Neural progenitor cell (in vitro differentiated cells): Measurements from ENCODE around the gene ABCF3. TPM values are rescaled to one million over a fixed set of nuclear protein-coding genes. Genes with fewer than 3 reads are reported as not detected.

Experiments
- DNase-seq: peaks from one replicate; pipeline ENCODE4 v3.0.0-alpha.2; 2016; ENCODE audit warnings: low spot score
- H2AFZ ChIP-seq: fragments of 200-600 bp; sonication (generic); replicated peaks from 2 replicates; pipeline ENCODE4 v1.6.1; 2016; ENCODE audit warnings: antibody characterized with exemption
- H3F3A ChIP-seq: fragments of 200-600 bp; sonication (generic); 2 replicates; pipeline ENCODE4 v1.6.1; 2016; ENCODE audit warnings: antibody characterized with exemption, low read depth
- H3K27ac ChIP-seq: fragments of 200-600 bp; sonication (generic); 2 replicates; pipeline ENCODE4 v1.5.1; 2016; ENCODE audit warnings: mild to moderate bottlenecking
- H3K27me3 ChIP-seq: fragments of 200-600 bp; sonication (generic); 2 replicates; pipeline ENCODE4 v1.6.1; 2016; ENCODE audit warnings: mild to moderate bottlenecking, moderate library complexity
- H3K36me3 ChIP-seq: fragments of 200-600 bp; sonication (generic); 2 replicates; pipeline ENCODE4 v1.5.1; 2016
- H3K4me1 ChIP-seq: fragments of 200-600 bp; sonication (generic); 2 replicates; pipeline ENCODE4 v1.6.1; 2016; ENCODE audit warnings: mixed run types
- H3K4me2 ChIP-seq: fragments of 200-600 bp; sonication (generic); 2 replicates; pipeline ENCODE4 v1.6.1; 2016
- H3K4me3 ChIP-seq: fragments of 200-600 bp; sonication (generic); 2 replicates; pipeline ENCODE4 v1.5.1; 2016
- H3K79me2 ChIP-seq: fragments of 200-600 bp; sonication (generic); 2 replicates; pipeline ENCODE4 v1.6.1; 2016; ENCODE audit warnings: low read depth
- H3K9ac ChIP-seq: fragments of 200-600 bp; sonication (generic); 2 replicates; pipeline ENCODE4 v1.6.1; 2016
- H3K9me3 ChIP-seq: fragments of 200-600 bp; sonication (generic); 2 replicates; pipeline ENCODE4 v1.5.1; 2016; ENCODE audit warnings: low read depth
- H4K20me1 ChIP-seq: fragments of 200-600 bp; sonication (generic); 2 replicates; pipeline ENCODE4 v1.6.1; 2016; ENCODE audit warnings: low read depth
- H3K27ac Mint-ChIP-seq: 3 replicates; pipeline ENCODE4 v1.8.0; 2021; ENCODE audit warnings: mixed read lengths
- H3K27me3 Mint-ChIP-seq: 2 replicates; pipeline ENCODE4 v1.8.0; 2022; ENCODE audit warnings: low read depth, mild to moderate bottlenecking, inconsistent platforms, moderate library complexity, mixed read lengths; ENCODE audit not compliant: insufficient read depth
- H3K36me3 Mint-ChIP-seq: 3 replicates; pipeline ENCODE4 v1.8.0; 2021; ENCODE audit warnings: mixed read lengths
- H3K4me1 Mint-ChIP-seq: 3 replicates; pipeline ENCODE4 v1.8.0; 2021; ENCODE audit warnings: mixed read lengths
- H3K4me3 Mint-ChIP-seq: 3 replicates; pipeline ENCODE4 v1.8.0; 2021; ENCODE audit warnings: mild to moderate bottlenecking, moderate library complexity, mixed read lengths
- H3K9me3 Mint-ChIP-seq: 3 replicates; pipeline ENCODE4 v1.8.0; 2020; ENCODE audit warnings: mixed read lengths
- EZH2 ChIP-seq: fragments of 200-600 bp; sonication (generic); IDR thresholded peaks from 2 replicates; pipeline ENCODE4 v1.6.1; 2017; ENCODE audit warnings: antibody characterized with exemption, mild to moderate bottlenecking, moderate library complexity
- EZH2phosphoT487 ChIP-seq: fragments of 200-600 bp; sonication (generic); IDR thresholded peaks from 2 replicates; pipeline ENCODE4 v1.6.1; 2017; ENCODE audit warnings: antibody characterized with exemption
- total RNA-seq: library from RNA; depleted of rRNA; stranded (reverse); fragments of >200 nt; gene quantifications from 2 replicates; pipeline ENCODE4 v1.2.3, GENCODE V29; 2015; ENCODE audit warnings: low replicate concordance
- TF ChIP-seq, protein P1 (sequence below): fragments of 200-600 bp; sonication (generic); IDR thresholded peaks from 2 replicates; pipeline ENCODE4 v1.5.1; 2017; ENCODE audit warnings: antibody characterized with exemption, mild to moderate bottlenecking

The ABCF3 gene
- total RNA-seq, 1 donor from 2014 or later = 22.0 TPM

DNA sequence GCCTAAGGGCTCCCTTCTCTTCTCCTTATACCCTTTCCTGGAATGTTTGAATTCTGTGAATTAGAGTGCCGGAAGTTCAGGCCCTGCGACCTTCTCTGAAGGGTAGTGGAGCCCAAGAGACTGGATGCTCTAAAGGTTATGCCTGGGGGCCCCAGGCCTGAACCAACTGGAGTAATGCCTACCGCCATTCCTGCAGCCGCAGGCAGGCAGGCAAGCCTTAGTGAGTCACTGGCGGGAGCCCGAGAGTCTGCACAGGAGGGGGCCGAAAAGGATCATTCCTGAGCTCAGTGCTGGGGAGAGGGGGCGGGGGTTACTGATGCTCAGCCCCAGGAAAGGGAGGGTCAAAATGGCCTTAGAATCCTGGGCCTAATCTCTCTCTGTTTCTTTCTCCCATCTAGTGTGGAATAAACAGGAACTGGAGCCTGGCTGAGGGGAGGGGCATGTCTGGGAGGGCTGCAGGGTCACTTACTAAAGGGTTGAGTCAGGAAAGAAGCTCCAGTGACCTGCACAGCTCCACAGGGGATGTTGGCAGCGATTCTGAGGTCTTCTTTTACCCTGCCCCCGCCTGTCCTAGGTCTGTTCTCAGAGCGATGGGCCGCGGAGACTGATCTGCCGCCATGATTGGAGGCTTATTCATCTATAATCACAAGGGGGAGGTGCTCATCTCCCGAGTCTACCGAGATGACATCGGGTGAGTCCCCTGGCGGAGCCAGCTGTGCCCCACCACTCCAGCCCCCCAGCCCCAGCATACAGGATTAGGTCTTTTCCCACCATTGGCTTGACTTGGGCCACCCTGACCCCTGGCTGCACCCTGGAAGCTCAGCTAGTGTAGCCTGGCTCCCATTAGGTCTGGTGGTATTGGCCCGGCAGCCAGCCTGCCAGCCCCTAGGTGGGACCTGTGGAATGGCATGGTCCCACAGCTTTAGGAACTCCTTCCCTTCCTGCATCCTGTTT lies 9.3 kb upstream of the ABCF3 start:
- Histone ChIP-seq H3K36me3 (no peaks in the 10 kb centered on the region), H2AFZ (no peak overlapping the region), H3K27me3 (no peaks in the 10 kb centered on the region), H3K4me1 (peaks cover 22% of the 10 kb centered on the region), H3K27ac (peak overlapping the region; percentile 81), H3K4me2 (peak overlapping the region; percentile 98), H3K79me2 (peaks cover 44% of the 10 kb centered on the region), H3K4me3 (peak overlapping the region; percentile 97), H3K9me3 (no peaks in the 10 kb centered on the region), H4K20me1 (peaks cover 32% of the 10 kb centered on the region), H3K9ac (no peak overlapping the region), H3F3A (peaks cover 34% of the 10 kb centered on the region)
- Mint-ChIP-seq H3K9me3 (no peaks in the 10 kb centered on the region), H3K36me3 (peaks cover 36% of the 10 kb centered on the region), H3K4me1 (peaks cover 42% of the 10 kb centered on the region), H3K27ac (peak overlapping the region; percentile 95), H3K27me3 (peaks cover 6% of the 10 kb centered on the region), H3K4me3 (peak overlapping the region; percentile 92)
- no peak for TF ChIP-seq EZH2
- TF ChIP-seq, protein P1, sequence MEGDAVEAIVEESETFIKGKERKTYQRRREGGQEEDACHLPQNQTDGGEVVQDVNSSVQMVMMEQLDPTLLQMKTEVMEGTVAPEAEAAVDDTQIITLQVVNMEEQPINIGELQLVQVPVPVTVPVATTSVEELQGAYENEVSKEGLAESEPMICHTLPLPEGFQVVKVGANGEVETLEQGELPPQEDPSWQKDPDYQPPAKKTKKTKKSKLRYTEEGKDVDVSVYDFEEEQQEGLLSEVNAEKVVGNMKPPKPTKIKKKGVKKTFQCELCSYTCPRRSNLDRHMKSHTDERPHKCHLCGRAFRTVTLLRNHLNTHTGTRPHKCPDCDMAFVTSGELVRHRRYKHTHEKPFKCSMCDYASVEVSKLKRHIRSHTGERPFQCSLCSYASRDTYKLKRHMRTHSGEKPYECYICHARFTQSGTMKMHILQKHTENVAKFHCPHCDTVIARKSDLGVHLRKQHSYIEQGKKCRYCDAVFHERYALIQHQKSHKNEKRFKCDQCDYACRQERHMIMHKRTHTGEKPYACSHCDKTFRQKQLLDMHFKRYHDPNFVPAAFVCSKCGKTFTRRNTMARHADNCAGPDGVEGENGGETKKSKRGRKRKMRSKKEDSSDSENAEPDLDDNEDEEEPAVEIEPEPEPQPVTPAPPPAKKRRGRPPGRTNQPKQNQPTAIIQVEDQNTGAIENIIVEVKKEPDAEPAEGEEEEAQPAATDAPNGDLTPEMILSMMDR = peak; percentile 9
- peak; percentile 96 for DNase-seq

DNA sequence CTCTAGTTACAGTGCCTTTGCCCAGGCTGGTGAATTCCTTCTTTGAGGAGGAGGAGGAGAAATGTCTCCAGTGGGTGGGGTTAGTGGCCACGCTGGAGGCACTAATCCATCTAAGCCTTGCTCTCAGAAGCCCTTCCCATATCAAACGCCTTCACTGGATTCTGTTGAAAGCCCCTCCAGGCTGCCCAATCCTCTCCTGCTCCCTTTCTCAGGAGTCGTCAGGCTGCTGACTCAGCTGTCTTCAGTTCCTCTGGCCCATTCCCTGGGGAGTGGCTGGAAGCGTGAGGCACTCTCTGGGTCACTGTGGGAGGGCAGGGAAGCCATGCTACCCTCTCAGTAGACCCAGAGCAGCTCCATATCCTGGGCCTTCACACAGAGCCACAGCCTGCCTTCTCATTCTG lies 8.7 kb upstream of the ABCF3 start:
- no peak overlapping the region for H3K9ac ChIP-seq
- H3K9me3 ChIP-seq = no peaks in the 10 kb centered on the region
- H2AFZ ChIP-seq = no peak overlapping the region
- peaks cover 44% of the 10 kb centered on the region for H3K79me2 ChIP-seq
- no peaks in the 10 kb centered on the region for H3K36me3 ChIP-seq
- Mint-ChIP-seq H3K27me3 (peaks cover 6% of the 10 kb centered on the region), H3K9me3 (no peaks in the 10 kb centered on the region), H3K36me3 (peaks cover 32% of the 10 kb centered on the region), H3K4me1 (peaks cover 38% of the 10 kb centered on the region), H3K27ac (no peak overlapping the region), H3K4me3 (peak overlapping the region; percentile 92)
- peaks cover 32% of the 10 kb centered on the region for H4K20me1 ChIP-seq
- H3K27ac ChIP-seq = peak overlapping the region; percentile 56
- H3F3A ChIP-seq = peaks cover 34% of the 10 kb centered on the region
- H3K4me2 ChIP-seq = peak overlapping the region; percentile 98
- peaks cover 22% of the 10 kb centered on the region for H3K4me1 ChIP-seq
- TF ChIP-seq, protein P1 = no peak
- TF ChIP-seq EZH2phosphoT487 (no peak), EZH2 (no peak)
- H3K4me3 ChIP-seq = peak overlapping the region; percentile 97
- H3K27me3 ChIP-seq = no peaks in the 10 kb centered on the region
- peak; percentile 79 for DNase-seq

DNA sequence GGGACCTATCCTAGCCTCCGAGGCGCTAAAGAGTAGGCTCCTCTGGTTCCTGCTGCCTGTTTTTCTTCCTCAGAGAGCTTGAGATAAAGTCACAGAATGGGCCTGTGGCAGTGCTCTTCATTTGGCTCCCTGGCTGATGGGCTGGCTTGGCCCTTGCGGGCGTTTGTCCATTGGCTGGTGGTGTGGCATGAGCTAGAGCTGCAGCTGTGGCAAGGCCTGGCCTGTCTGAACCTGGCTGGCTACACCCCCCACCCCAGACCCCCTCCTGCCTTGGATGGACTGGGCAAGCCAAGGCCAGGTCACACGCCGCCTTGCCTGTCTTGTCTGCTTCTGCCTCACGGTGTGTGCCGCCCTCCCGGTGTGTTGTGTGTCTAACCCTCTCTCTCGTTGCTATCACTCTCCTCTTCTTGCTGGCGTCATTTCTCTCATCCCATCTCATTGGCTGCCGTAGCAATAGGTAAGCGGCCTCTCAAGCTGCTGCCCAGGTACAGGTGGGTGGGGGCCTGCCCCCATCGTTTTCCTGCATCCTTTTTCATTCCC lies 8.2 kb upstream of the ABCF3 start:
- peaks cover 38% of the 10 kb centered on the region for H3K4me1 Mint-ChIP-seq
- Histone ChIP-seq H3K4me1 (peaks cover 22% of the 10 kb centered on the region), H3K27ac (peak overlapping the region; percentile 56), H3K79me2 (peaks cover 44% of the 10 kb centered on the region), H3K36me3 (no peaks in the 10 kb centered on the region), H4K20me1 (peaks cover 32% of the 10 kb centered on the region), H3K4me3 (peak overlapping the region; percentile 97), H3K4me2 (peak overlapping the region; percentile 98), H3K27me3 (no peaks in the 10 kb centered on the region), H3K9ac (no peak overlapping the region), H2AFZ (no peak overlapping the region), H3F3A (peaks cover 34% of the 10 kb centered on the region), H3K9me3 (no peaks in the 10 kb centered on the region)
- peak overlapping the region; percentile 92 for H3K4me3 Mint-ChIP-seq
- H3K27me3 Mint-ChIP-seq = peaks cover 6% of the 10 kb centered on the region
- H3K36me3 Mint-ChIP-seq = peaks cover 33% of the 10 kb centered on the region
- DNase-seq = no peak
- TF ChIP-seq EZH2 (no peak), EZH2phosphoT487 (no peak)
- TF ChIP-seq, protein P1 = no peak
- H3K9me3 Mint-ChIP-seq = no peaks in the 10 kb centered on the region
- no peak overlapping the region for H3K27ac Mint-ChIP-seq
